Duodenal mucosa (tissue), 2 donors: ENCODE data around the gene PCCA.

Experiments
- H3K27ac ChIP-seq: one replicate; pipeline ENCODE4 v1.7.0; 2013; ENCODE audit warnings: low read depth, low read length
- H3K27me3 ChIP-seq, 2 donors: one replicate each; pipeline ENCODE4 v1.7.0; 2013; ENCODE audit warnings: low read length in 2 of 2, control low read depth in 1 of 2; ENCODE audit not compliant: insufficient read depth in 2 of 2, control insufficient read depth in 1 of 2
- H3K36me3 ChIP-seq, 2 donors: one replicate each; pipeline ENCODE4 v1.7.0; 2013; ENCODE audit warnings: low read length in 2 of 2, control low read depth in 1 of 2; ENCODE audit not compliant: insufficient read depth in 2 of 2, control insufficient read depth in 1 of 2
- H3K4me1 ChIP-seq, 2 donors: one replicate each; pipeline ENCODE4 v1.7.0; 2013; ENCODE audit warnings: low read length in 2 of 2, control low read depth in 1 of 2; ENCODE audit not compliant: insufficient read depth in 2 of 2, control insufficient read depth in 1 of 2
- H3K4me3 ChIP-seq, 2 donors: one replicate each; pipeline ENCODE4 v1.7.0; 2013; ENCODE audit warnings: low read length in 2 of 2, low read depth in 1 of 2
- H3K9ac ChIP-seq, 2 donors: one replicate each; pipeline ENCODE4 v1.7.0; 2013; ENCODE audit warnings: low read length in 2 of 2, low read depth in 1 of 2
- H3K9me3 ChIP-seq, 2 donors: one replicate each; pipeline ENCODE4 v1.7.0; 2013; ENCODE audit warnings: low read length in 2 of 2, control low read depth in 1 of 2; ENCODE audit not compliant: control insufficient read depth in 1 of 2

PCCA gene

DNA sequence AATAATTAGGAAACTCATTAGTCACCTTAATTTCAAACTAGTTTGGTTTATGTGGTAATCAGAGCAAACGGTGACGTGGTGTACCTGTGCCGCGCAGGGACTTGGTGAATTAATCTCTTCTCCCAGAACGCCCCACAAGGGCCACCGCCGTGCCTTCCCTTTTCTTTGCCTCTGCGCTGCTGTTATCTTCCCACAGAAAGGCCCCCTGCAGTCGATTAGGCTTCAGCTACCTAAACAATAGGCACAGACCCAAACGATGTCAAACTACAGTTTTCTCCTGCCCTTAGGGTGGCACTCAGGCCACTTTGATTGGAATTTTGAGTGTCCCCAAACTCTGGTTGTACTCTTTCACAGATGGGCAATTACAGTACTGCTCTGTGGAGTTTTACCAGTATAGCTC is 384.2 kb downstream of the PCCA start:
- Histone ChIP-seq H3K27me3 (no peaks in the 10 kb centered on the region), H3K36me3 (no peaks in the 10 kb centered on the region), H3K9ac (no peak overlapping the region), H3K9me3 (no peaks in the 10 kb centered on the region), H3K4me1 (no peaks in the 10 kb centered on the region), H3K27ac (no peak overlapping the region), H3K4me3 (no peak overlapping the region)

DNA sequence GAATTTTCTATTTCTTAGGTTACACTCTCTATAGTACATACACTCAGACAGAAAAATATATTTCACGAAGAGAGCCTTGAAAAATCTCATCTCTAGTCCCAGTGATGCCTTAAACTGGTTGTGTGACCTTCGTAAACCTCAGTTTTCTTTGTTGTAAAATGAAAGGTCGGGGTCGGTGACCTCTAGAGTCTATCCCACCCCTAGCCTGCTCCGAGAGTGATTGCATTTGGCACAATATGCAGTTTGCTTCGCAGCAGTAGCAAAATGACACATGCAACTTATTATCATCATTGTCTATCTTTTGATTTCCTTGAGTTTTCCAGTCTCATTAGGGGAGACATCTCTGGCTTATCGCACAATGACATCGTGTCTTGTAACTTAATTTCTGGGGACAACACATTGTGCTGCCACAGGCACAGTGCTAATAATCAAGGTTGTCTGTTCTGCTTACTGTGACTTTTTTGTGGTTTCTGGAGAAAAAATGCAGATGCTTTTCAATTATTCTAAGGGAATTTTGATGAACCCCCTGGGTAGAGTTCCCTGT is 384.7 kb downstream of the PCCA start:
- H3K36me3 ChIP-seq = no peaks in the 10 kb centered on the region
- H3K27me3 ChIP-seq = no peaks in the 10 kb centered on the region
- no peak overlapping the region for H3K4me3 ChIP-seq
- no peaks in the 10 kb centered on the region for H3K9me3 ChIP-seq
- no peak overlapping the region for H3K9ac ChIP-seq
- H3K27ac ChIP-seq = no peak overlapping the region
- no peaks in the 10 kb centered on the region for H3K4me1 ChIP-seq

DNA sequence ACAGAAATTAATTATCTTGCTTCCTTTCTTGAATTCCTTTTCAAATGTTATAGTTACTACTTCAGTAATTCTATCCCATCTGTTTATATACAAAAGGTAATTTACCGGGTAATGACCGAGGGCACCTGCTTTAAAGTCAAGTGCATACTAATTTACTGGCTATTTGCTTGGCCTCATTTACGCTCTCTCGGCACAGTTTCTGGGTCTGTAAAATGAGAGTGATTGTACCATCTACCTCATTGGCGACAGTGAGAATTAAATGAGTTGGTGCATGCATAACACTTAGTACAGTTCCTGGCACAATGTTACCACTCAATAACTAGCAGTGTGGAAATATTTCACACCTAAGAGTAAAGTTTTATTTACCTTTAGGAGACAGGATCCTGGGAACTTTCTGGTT is 388.1 kb downstream of the PCCA start:
- H3K9ac ChIP-seq = no peak overlapping the region
- no peak overlapping the region for H3K4me3 ChIP-seq
- H3K9me3 ChIP-seq = no peaks in the 10 kb centered on the region
- no peaks in the 10 kb centered on the region for H3K36me3 ChIP-seq
- H3K4me1 ChIP-seq = no peaks in the 10 kb centered on the region
- H3K27ac ChIP-seq = no peak overlapping the region
- H3K27me3 ChIP-seq = no peaks in the 10 kb centered on the region

DNA sequence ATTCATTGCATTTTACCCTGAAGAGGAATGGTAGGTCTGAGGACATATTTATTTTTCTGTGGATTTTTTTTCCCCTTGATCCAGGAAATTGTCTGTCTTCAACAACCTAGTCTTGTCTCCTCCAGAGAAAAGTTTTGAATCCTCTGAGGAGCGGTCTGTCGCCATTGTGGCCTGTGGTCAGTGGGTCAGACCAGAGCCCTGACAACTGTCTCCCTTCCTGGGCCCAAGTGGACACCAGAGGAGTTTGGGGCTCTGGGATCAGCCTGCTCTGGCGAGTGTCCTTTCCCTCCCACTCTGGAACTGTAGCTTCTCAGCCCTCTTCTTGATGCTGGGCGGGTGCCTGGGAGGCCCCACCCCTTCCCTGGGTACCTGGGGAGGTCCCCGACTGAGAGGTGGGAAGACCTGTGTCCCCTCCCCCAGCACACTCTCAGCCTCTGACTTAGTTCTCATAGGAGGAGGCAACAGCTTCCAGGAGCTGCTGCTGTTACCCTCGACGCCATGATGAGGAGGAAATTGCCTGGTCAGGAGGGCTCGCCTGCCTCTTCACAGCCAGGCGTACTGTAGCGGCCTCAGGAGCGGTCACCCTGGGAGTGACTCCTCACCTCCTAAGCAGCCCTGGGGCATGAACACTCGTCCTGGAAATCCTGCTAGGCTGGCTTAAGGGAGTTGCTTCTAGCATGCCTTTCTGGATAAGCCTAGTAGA is 389.4 kb downstream of the PCCA start:
- Histone ChIP-seq H3K4me3 (no peak overlapping the region), H3K9me3 (no peaks in the 10 kb centered on the region), H3K27me3 (no peaks in the 10 kb centered on the region), H3K27ac (no peak overlapping the region), H3K9ac (no peak overlapping the region), H3K36me3 (no peaks in the 10 kb centered on the region), H3K4me1 (no peaks in the 10 kb centered on the region)

DNA sequence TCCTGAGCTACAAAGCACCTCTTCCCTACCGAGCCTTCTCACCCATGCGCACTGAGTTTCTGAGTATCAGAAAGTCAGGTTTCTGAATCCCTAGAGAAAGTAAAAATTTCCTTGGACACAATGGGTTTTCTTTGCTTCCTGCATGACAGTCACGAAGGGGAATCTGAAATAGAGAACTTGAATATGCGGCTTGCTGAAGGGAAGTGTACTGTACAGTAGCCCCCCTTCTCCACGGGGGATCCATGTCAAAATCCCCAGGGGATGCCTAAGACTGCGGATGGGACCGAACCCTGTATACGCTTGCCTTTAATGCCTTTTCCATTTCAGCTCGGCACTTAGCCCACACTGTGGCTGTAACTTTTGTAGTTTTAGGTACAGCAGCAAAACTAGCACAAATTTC is 391.8 kb downstream of the PCCA start:
- Histone ChIP-seq H3K4me3 (no peak overlapping the region), H3K36me3 (no peaks in the 10 kb centered on the region), H3K4me1 (peaks cover 0 to 3% of the 10 kb centered on the region in 2 donors), H3K27me3 (no peaks in the 10 kb centered on the region), H3K9ac (no peak overlapping the region), H3K9me3 (no peaks in the 10 kb centered on the region), H3K27ac (no peak overlapping the region)

DNA sequence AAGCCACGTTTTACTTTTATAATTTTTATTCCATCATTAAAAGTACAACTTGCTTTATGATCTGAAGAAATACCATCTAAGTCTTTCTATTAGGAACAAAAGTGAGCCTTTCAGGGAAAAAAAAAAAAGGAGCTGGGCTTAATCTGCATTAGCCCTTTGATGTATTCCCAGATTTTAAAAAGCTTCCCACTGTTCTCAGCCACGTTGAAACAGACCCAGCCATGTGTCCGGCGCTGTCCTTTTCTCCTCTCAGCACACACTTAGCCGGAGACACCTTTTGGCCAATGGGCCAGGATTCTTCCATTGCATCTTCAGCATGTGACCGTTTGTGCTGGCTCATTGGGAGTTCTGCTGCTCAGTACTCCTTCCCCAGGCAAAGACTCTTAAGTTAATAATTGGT is 394.2 kb downstream of the PCCA start:
- Histone ChIP-seq H3K27me3 (no peaks in the 10 kb centered on the region), H3K4me3 (no peak overlapping the region), H3K27ac (no peak overlapping the region), H3K9me3 (no peaks in the 10 kb centered on the region), H3K9ac (no peak overlapping the region), H3K36me3 (no peaks in the 10 kb centered on the region), H3K4me1 (peaks cover 0 to 3% of the 10 kb centered on the region in 2 donors)

DNA sequence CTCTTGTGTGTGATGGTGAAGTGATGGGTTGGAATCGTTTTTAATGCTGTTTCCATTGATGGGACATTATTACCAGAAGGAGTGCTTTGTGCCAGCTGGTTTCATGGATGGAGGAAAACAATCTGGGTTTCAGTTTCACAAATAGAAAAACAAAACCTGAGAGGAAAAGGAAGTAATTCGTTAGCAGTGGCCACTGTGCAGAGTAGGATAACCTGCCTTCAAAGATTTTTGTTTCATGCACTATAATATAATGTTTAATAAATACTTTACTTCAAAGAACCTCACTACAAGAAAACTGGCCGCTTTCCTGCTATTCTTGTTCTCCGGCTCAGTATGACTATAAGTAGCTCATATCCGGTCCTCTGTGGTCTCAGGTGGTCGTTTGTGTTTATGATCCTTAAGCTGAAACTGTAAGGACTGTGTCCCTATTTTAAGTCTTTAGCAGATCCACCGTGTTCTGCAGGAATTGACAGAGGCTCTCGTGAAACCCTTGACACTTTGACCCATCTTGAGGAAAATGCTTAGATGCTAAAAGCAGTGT is 395.0 kb downstream of the PCCA start:
- Histone ChIP-seq H3K4me1 (peaks cover 0 to 3% of the 10 kb centered on the region in 2 donors), H3K9me3 (no peaks in the 10 kb centered on the region), H3K36me3 (no peaks in the 10 kb centered on the region), H3K4me3 (no peak overlapping the region), H3K27me3 (no peaks in the 10 kb centered on the region), H3K27ac (no peak overlapping the region), H3K9ac (no peak overlapping the region)

DNA sequence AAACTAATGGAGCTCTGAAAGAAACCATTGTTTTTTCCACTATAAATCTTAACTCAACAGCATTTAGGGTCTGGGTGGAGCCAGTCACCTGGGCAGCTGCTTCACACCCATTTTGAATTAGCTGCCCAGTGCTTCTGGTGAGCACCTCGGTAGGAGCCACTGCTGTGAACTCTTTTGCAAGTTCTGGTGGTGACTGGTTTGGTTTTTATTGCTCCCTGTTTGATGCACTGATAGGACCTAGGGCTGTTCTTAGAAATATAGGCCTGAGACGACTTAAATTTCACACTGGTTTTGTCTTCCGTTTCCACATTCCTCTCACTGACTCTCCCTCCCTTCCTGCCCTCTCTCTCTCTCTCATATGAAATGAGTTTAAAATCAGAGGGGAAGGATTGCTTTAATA is 395.8 kb downstream of the PCCA start:
- Histone ChIP-seq H3K27ac (no peak overlapping the region), H3K4me3 (no peak overlapping the region), H3K36me3 (no peaks in the 10 kb centered on the region), H3K4me1 (peaks cover 0 to 3% of the 10 kb centered on the region in 2 donors), H3K9ac (no peak overlapping the region), H3K27me3 (no peaks in the 10 kb centered on the region), H3K9me3 (no peaks in the 10 kb centered on the region)

DNA sequence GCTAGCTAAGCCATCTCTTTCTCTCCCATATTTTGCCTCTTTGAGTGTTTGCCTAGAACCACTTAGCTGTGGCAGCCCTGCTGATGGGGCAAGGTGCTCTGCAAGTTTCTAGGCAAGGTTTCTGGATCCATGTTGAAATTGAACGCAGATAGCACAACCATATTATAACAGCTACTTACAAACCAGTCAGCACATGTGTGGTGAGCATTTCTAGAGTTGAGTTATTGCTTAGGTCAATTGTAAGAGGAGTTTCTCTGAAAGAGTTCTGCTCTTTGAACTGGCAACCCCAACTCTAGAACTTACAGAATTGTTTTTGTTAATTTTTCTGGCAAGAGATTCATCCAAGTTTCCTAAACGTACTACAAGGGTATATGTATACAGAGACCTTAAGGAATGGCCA is 396.4 kb downstream of the PCCA start:
- Histone ChIP-seq H3K9ac (no peak overlapping the region), H3K9me3 (no peaks in the 10 kb centered on the region), H3K4me1 (peaks cover 0 to 3% of the 10 kb centered on the region in 2 donors), H3K36me3 (no peaks in the 10 kb centered on the region), H3K27ac (no peak overlapping the region), H3K27me3 (no peaks in the 10 kb centered on the region), H3K4me3 (no peak overlapping the region)

DNA sequence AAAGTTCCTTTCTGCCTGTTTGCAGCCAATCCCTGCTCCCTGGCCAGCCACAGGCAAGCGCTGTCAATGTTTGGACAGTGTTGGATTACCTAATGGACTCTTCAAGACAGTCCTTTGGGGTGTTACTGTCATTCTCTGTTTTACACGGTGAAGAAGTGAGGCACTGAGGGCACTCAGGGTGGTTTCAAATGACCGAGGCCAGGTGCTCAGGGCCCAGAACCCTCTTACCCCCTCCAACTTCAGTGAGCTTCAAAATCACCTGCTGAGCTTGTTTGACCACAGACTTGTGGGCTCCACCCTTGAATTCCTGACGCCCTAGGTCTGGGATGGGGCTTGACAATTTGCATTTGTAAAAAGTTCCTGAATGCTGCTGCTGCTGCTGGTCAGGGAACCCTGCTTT is 401.8 kb downstream of the PCCA start:
- Histone ChIP-seq H3K27ac (no peak overlapping the region), H3K4me1 (no peaks in the 10 kb centered on the region), H3K9ac (no peak overlapping the region), H3K9me3 (no peaks in the 10 kb centered on the region), H3K4me3 (no peak overlapping the region), H3K36me3 (no peaks in the 10 kb centered on the region), H3K27me3 (no peaks in the 10 kb centered on the region)
